GM19372 (cell line): Measurements from ENCODE around the gene WNK1.
"Not testable (repeated sequence)": the region's sequence is repeated elsewhere in the genome, so short reads cannot be mapped to it uniquely, and the experiment has no call there.

Source experiments
- ATAC-seq: cut with Tn5 transposase; IDR thresholded peaks from one replicate; pipeline ENCODE4 v1.9.1; 2021; ENCODE audit warnings: mild to moderate bottlenecking, low read depth, moderate library complexity; ENCODE audit not compliant: unreplicated experiment

Gene WNK1

DNA sequence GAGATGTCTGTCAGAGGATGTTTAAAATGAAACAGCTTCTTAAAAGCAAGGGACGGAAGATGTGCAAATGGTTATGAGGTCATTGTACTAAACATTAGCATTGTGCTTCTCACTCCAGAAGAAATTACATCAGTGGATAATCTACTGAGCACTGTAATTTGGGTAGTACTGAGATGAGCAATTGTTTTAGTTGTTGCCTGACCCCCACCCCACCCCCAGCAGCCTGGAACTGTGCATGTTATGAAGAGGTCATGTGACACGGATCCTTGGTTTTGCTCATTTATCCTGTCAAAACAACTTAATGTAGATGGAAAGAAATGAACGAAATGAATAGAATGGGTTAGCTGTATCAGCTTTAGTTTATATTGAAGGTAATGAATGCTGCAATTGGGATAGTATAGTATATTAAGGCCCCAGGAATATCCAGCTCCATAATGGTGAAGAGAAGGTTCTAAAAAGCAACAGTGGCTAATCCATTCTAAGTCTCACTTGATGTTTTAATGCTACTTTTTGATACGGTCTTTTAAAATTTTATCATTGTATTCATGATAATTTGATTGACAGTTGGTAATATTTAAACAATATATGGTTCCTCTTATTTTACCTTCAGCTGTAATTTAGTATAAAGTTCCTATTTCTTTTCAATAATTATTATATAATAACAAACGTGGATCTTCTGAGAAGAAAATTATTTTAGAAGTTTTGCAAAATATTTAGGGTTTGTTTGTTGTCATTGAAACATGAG lies 58.5 kb downstream of the WNK1 start:
- no peak for ATAC-seq

DNA sequence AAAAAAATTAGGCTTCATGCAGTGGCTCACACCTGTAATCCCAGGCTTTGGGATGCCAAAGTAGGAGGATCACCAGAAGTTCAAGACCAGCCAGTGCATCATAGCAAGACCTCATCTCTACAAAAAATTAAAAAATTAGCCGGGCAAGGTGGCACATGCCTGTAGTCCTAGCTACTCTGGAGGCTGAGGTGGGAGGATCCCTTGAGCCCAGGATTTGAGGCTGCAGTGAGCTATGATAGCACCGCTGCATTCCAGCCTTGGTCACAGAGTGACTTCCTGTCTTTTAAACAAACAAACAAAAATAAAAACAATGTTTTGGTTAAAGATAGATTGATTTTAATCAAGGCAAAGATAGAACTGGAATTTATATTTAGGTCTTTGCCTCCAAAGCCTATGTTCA lies 60.6 kb downstream of the WNK1 start:
- no peak for ATAC-seq

DNA sequence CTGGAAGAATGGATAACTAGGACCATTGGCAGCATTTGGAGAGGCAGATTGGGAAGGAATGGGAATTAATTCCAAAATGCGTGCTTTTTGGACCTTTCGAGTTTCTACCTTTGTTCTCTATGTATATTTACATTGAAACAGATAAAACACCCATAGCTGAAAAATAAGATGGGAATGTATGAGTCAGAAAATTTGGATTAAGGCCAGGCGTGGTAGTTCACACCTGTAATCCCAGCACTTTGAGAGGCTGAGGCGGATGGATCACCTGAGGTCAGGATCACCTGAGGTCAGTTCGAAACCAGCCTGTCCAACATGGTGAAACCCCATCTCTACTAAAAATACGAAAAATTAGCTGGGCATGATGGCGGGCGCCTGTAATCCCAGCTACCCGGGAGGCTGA lies 65.1 kb downstream of the WNK1 start:
- ATAC-seq = not testable (repeated sequence)

DNA sequence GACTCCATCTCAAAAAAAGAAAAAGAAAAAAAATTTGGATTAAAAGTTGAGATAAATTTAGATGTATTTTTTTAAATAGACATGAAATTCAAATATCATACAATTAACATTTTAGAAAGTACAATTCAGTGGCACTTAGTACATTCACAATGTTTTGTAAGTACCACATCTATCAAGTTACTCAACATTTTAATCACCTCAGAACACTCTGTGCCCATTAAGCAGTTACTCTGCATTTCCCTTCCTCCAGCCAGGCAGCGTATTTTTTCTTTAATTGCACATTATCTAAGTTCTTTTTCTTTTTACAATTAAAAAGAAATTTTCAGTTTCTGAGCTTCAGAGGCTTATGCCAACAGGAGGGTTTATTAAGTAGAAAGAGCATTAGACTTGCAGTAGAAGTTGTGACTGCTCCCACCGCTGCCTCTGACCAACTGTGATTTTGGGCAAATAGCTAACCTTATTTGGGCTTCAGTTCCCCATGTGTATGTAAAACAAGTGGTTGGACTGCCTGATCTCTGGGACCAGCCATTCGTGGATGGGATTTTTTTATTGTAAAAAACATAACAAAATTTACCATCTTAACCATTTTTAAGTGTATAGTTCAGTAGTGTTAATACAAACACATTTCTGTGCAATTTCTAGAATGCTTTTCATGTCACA lies 65.7 kb downstream of the WNK1 start:
- no peak for ATAC-seq

DNA sequence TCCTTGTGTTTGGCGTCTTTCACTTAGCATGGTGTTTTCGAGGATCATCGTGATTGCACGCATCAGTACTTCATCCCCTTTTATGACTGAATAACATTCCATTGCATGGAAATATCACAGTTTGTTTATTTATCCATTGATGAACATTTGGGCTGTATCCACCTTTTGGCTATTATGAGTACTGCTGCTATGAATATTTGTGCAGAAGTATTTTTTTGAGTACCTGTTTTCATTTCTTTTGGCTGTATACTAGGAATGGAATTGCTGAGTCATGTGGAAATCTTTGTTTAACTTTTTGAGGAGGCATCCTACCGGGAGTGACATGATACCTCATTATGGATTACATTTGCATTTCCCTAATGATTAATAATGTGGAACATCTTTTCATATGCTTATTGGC lies 66.4 kb downstream of the WNK1 start:
- ATAC-seq = no peak

DNA sequence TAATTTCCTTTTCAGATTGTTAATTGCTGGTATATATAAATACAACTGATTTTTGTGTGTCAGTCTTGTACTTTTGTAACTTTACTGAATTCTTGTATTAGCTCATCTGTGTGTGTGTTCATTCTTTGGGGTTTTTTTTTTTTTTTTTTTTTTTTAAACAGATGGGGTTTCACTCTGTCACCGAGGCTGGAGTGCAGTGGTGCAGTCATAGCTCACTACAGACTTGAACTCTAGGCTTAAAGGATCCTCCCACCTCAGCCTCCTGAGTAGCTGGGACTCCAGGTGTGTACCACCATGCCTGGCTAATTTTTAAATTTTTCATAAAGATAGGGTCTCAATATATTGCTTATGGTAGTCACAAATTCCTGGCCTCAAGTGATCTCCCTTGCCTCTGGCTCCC lies 68.0 kb downstream of the WNK1 start:
- no peak for ATAC-seq

DNA sequence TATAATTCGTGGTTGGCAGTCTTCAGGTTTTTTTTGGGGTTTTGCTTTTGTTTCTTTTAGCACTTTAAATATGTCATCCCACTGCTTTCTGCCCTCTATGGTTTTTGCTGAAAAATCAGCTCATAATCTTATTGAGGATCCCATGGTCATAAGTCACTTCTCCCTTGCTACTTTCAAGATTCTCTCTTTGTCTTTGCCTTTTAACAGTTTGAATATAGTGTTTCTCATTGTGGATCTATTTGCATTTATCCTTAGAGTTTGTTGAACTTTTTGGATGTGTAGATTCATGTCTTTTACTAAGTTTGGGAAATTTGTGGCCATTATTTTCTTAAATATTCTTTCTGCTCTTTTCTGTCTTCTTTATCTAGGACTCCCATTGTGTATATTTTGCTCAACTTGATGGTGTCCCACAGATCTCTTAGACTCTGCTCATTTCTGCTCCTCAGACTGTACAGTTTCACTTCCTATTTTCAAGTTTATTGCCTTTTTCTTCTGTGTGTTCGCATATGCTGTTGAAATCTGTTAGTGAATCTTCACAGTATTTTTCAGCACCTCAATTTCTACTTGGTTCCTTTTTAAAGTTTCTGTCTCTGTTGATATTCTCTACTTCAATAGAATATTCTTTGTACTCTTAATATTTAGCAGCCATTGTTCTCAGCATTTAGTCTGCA lies 70.8 kb downstream of the WNK1 start:
- ATAC-seq = peak; percentile 96

DNA sequence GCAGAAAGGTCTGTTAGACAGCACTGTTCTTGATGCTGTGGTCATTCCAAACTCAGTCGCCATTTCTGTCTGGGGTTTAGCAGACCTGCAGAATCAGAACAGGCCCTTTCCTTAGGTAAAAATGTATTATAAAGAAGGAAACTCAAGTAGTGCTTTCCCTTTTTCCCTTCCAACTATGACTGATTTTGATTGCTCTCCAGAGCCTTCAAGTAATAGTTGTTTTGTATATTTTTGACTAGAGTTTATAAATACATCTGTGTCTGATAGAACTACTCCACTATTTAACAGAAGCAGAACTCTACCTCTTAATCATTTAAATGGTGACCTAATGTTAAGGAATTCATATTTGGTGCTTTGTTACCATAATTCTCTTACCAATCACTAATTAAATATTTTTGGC lies 74.0 kb downstream of the WNK1 start:
- ATAC-seq = no peak

DNA sequence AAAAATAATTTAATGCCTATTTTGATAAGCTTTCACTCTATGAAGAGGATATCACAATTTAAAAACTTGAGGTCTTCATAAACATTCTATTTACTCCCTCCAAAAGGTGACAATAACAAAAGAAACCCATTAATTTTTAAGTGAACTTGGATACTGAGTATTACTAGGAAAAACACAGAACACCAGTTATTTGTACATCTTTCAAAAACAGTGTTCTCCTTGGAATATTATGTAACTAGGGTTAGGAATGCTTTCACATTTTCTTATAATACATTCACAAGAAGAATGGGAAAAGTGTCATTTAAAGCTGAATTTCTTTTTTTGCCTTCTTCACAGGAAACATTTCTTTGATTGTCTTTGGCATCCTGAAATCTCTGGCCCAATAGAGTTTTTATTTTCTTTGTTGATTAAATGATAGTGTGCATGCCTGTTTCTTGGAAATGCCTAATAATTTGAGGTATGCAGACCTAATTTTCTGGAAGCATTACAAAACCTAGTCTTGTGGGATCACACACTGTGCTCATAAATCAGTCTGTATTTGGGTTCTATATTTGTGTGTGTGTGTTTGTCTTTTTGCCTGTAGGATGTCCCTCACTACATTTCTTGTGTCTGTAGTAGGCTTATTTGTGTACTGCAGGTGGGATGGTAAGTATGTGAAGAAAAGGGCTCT lies 76.5 kb downstream of the WNK1 start:
- no peak for ATAC-seq

DNA sequence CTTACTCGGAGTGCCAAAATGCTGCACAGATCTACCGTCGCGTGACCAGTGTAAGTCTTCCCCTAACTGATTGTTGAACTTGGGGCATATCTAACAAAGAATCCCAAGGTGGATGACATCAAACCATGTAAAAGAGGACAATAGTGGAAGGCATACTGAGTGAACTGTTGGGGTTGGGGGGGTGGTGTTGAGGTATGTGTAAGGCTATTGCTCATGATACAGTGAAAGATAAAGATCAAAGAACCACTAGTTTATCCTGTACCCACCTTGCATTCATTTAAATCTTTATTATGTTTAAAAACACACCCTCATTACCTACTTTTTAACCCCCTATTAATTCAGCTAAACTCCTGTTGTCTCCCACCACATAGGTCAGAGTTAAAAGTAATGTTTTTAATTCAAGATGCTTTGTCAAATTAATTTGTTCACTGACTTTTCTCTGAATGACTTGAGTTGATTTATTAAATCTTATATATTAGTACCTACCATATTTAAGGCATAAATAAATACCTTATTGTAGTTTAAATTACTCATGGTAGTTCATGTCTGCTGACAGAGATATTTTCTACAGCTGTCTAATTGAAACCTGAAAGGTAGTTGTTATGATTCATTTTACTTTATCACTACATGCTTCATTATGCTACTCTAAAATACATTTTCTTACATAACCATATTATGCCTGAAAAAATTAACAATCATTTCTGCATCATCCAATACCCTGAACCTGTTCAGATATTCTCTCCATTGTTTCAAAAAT lies 77.9 kb downstream of the WNK1 start:
- no peak for ATAC-seq

DNA sequence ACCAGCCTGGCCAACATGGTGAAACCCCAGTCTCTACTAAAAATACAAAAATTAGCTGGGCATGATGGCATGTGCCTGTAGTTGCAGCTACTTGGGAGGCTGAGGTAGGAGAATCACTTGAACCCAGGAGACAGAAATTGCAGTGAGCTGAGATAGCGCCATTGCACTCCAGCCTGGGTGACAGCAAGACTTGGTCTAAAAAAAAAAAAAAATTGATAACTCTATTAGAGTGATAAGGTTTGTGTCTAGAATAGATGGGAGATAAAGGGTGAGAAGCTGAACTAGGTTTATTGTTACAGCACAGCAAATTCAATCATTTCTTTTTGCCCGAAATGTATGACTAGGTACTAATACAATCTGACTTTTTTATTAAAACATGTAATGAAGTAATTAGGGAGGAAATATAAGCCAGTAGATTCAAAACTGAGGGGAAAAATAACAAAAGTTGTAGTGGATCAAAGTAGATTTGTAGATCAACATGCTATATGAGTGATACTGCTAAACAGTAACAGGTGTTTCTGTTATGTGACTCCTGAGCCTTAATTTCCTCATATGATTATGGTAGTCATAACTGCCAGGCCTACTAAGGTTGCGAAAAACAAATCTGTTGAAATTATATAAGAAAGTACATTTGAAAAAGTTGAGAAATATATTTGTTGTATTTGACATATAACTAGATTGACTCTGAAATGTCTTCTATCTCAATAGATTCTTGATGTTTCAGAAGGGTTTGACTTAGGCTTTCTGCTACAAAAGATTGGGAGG lies 83.6 kb downstream of the WNK1 start:
- no peak for ATAC-seq

DNA sequence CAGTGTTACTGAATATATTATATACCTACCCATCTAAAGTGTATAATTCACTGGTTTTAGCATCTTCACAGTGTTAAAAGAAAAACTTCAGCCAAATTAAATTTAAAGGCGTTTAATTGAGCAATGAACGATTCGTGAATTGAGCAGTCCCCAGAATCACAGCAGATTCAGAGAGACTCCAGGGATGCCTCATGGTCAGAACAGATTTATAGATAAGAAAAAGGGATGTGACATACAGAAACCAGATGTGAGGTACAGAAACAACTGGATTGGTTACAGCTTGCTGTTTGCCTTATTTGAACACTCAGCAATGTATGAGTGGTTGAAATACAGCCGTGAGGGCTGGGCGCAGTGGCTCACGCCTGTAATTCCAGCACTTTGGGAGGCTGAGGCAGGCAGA lies 84.6 kb downstream of the WNK1 start:
- no peak for ATAC-seq

DNA sequence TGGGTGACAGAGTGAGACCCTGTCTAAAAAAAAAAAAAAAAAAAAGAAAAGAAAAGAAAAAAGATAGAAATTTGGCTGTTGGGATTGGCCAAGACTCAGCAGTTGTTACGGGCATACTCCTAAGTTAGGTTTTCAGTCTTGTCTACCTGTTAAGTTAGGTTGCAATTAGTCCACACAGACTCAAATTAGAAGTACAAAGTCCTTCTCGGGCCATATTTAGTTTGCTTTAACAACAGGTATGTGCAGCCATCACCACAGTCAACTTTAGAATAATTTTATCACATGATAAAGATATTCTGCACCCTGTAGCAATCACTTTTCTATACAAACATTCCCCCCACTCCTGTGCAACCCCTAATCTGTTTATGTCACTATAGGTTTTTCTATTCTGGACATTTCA lies 85.2 kb downstream of the WNK1 start:
- no peak for ATAC-seq

DNA sequence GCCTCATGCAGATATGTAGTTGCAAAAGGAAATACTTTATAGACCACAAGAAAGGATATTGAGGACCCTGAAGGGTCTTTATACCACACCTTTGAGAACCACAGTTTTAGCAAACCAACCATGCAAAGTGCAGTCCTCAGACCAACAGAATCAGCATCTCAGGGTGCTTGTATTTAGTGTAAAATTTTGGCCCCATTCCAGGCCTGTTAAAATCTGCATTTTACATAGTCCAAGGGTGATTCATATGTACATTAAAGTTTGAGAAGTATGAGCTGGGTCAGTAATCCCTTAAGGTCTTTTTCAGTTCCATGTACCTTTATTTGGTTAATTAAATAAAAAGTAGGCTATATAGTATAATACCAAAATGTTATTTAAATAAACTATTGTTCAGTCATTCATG lies 91.2 kb downstream of the WNK1 start:
- ATAC-seq = no peak

DNA sequence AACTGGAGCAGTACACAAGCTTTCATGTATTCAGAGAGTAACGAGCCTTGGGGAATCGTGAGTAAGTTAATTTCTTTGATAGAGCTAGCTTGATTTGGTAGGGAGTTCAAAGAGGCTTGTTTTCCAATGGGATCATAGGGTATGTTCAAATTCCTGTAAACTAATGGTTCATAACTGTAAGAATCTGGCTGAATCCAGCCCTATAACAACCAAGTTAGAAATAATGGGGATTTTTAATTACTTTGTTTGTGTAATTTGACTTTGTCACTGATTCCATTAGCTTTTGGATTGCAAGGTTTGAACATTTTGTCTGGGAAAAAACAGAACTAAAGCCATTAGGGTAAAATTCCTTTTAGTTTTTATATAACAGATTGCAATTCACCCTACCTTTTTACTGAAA lies 94.0 kb downstream of the WNK1 start:
- no peak for ATAC-seq

DNA sequence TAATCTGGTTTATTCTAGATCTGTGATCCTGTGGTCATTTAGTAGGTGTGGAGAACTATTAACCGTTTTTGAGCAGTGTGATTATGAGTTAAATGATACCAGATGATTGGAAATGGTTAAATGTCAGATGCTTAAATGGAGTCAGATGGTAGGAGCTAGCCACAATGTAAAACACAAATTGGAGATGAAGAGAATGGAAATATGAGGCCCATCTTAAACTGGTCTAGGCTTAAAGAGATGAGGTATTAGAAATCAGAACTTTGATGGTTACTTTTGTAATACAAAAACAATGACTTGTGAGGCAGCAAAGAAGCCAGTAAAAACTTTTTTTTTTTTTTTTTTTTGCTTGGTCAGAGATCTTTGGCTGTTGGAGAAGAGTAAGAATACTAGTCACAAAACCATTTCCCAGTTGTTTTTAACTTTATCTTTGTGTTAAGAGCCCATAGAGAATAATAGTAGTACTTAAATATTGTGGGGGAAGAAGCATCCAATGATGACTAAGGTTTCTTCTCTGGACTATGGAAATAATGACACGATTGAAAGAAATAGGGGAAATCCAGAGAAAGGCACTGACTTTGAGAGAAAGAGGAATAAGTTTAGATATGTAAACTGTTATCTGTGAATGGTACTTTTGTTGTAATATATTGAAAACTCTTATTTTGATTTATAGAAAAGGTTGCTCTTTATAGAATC lies 95.9 kb downstream of the WNK1 start:
- ATAC-seq = no peak

DNA sequence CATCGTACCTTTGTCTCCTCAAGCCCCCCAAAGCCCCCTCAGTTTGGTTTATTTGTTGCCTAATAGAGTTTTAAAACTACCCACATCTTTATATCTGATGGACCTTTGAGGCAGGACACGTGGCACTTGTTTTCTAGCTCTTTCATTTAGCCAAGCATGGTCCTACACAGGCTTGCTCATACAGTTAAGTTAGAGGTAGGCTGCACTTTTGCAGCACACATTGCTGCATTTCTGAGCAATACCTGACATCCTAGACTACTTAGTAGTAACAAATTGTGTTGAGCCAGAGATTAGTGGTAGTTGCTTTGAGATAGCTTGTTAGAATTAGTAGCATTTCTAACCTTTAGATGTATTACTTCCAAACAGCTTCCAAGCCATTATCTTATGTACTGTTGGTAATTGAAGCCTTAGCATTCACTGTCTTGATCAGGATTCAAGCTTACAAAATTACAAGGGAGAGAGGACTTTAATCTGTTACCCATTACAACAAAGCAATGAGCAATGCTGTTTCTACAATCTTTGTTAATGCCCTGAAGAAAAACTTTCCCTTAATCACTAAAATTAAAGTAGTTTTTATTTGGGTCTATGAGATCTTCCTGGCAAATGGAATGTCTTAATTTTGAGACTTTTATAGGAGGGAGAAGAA lies 96.6 kb downstream of the WNK1 start:
- no peak for ATAC-seq

DNA sequence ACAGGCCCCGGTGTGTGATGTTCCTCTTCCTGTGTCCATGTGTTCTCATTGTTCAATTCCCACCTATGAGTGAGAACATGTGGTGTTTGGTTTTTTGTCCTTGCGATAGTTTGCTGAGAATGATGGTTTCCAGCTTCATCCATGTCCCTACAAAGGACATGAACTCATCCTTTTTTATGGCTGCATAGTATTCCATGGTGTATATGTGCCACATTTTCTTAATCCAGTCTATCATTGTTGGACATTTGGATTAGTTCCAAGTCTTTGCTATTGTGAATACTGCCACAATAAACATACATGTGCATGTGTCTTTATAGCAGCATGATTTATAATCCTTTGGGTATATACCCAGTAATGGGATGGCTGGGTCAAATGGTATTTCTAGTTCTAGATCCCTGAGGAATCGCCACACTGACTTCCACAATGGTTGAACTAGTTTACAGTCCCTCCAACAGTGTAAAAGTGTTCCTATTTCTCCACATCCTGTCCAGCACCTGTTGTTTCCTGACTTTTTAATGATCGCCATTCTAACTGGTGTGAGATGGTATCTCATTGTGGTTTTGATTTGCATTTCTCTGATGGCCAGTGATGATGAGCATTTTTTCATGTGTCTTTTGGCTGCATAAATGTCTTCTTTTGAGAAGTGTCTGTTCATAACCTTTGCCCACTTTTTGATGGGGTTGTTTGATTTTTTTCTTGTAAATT lies 97.5 kb downstream of the WNK1 start:
- ATAC-seq = not testable (repeated sequence)
